Neutrophil (primary cell): Measurements from ENCODE around the gene NAE1.

Experiments used
- H3K27ac ChIP-seq: fragments of 200-600 bp; sonication (generic); 2 replicates; pipeline ENCODE4 v1.5.1; 2016; ENCODE audit warnings: mild to moderate bottlenecking, moderate library complexity
- H3K27me3 ChIP-seq: fragments of 200-600 bp; sonication (generic); 2 replicates; pipeline ENCODE4 v1.6.0; 2016; ENCODE audit warnings: mild to moderate bottlenecking
- H3K36me3 ChIP-seq: fragments of 200-600 bp; sonication (generic); 2 replicates; pipeline ENCODE4 v1.5.1; 2017
- H3K4me1 ChIP-seq, 2 experiments: fragments of 200-600 bp in 1 of 2; sonication (generic) in 1 of 2; 1 replicate in 1 of 2; 2 replicates in 1 of 2; pipeline versions ENCODE4 v1.5.1 to v1.6.1; 2013 to 2016; ENCODE audit warnings: low read depth in 1 of 2, low read length in 1 of 2, mild to moderate bottlenecking in 1 of 2, moderate library complexity in 1 of 2; ENCODE audit not compliant: control insufficient read depth in 1 of 2, insufficient read depth in 1 of 2
- H3K4me3 ChIP-seq, 2 experiments: fragments of 200-600 bp in 1 of 2; sonication (generic) in 1 of 2; 1 replicate in 1 of 2; 2 replicates in 1 of 2; pipeline ENCODE4 v1.5.1; 2013 to 2016; ENCODE audit warnings: low read depth in 1 of 2, low read length in 1 of 2, mild to moderate bottlenecking in 1 of 2, moderate library complexity in 1 of 2
- H3K9me3 ChIP-seq: fragments of 200-600 bp; sonication (generic); 2 replicates; pipeline ENCODE4 v1.5.1; 2016
- CTCF ChIP-seq: fragments of 200-600 bp; sonication (generic); IDR thresholded peaks from 2 replicates; pipeline ENCODE4 v1.5.1; 2016; ENCODE audit warnings: antibody characterized with exemption

NAE1 gene

GRCh38 chr16:66845080-66845410, 14.3 kb upstream of the NAE1 start:
- TF ChIP-seq CTCF: no peak
- peaks cover 0 to 10% of the 10 kb centered on the region in 2 experiments for H3K4me1 ChIP-seq
- H3K4me3 ChIP-seq: no peak overlapping the region
- no peaks in the 10 kb centered on the region for H3K36me3 ChIP-seq
- peaks cover 73% of the 10 kb centered on the region for H3K27me3 ChIP-seq
- no peaks in the 10 kb centered on the region for H3K9me3 ChIP-seq
- H3K27ac ChIP-seq: no peak overlapping the region

GRCh38 chr16:66844342-66845079, 13.7 kb upstream of the NAE1 start, which contains the start of gene CA7:
Gene CA7 (plus strand): TSS chr16:66844414. CDS start chr16:66844488, 74 bp downstream.
- no peak within 1 kb of the TSS for H3K27ac ChIP-seq
- peaks cover 79% of the 10 kb centered on the region for H3K27me3 ChIP-seq
- H3K4me3 ChIP-seq: no peak within 1 kb of the TSS
- no peaks in the 10 kb centered on the region for H3K9me3 ChIP-seq
- no peak for TF ChIP-seq CTCF
- no peaks in the 10 kb centered on the region for H3K36me3 ChIP-seq
- peaks cover 0 to 10% of the 10 kb centered on the region in 2 experiments for H3K4me1 ChIP-seq

GRCh38 chr16:66844009-66844341, 13.2 kb upstream of the NAE1 start:
- Histone ChIP-seq H3K4me3 (no peak overlapping the region), H3K27me3 (peaks cover 83% of the 10 kb centered on the region), H3K4me1 (peaks cover 0 to 10% of the 10 kb centered on the region in 2 experiments), H3K36me3 (no peaks in the 10 kb centered on the region), H3K9me3 (no peaks in the 10 kb centered on the region), H3K27ac (no peak overlapping the region)
- TF ChIP-seq CTCF: no peak

- Histone ChIP-seq H3K27me3 (peaks cover 91% of the 10 kb centered on the region), H3K4me1 (peaks cover 0 to 10% of the 10 kb centered on the region in 2 experiments), H3K36me3 (no peaks in the 10 kb centered on the region), H3K4me3 (no peak overlapping the region), H3K9me3 (no peaks in the 10 kb centered on the region), H3K27ac (no peak overlapping the region)
- TF ChIP-seq CTCF: no peak
These were observed 12.4 kb upstream of the NAE1 start for GRCh38 chr16:66843191-66843590.

GRCh38 chr16:66842765-66843164, 12.0 kb upstream of the NAE1 start:
- Histone ChIP-seq H3K27ac (no peak overlapping the region), H3K36me3 (no peaks in the 10 kb centered on the region), H3K9me3 (no peaks in the 10 kb centered on the region), H3K4me1 (peaks cover 0 to 10% of the 10 kb centered on the region in 2 experiments), H3K27me3 (peaks cover 93% of the 10 kb centered on the region), H3K4me3 (no peak overlapping the region)
- no peak for TF ChIP-seq CTCF
